ENCODE results near the gene PPM1M. TPM values are rescaled to one million over a fixed set of nuclear protein-coding genes. Genes with fewer than 3 reads are reported as not detected.

Gene PPM1M
- total RNA-seq, 2 donors from 2014 or later, result 6.9 to 15.3 TPM

DNA sequence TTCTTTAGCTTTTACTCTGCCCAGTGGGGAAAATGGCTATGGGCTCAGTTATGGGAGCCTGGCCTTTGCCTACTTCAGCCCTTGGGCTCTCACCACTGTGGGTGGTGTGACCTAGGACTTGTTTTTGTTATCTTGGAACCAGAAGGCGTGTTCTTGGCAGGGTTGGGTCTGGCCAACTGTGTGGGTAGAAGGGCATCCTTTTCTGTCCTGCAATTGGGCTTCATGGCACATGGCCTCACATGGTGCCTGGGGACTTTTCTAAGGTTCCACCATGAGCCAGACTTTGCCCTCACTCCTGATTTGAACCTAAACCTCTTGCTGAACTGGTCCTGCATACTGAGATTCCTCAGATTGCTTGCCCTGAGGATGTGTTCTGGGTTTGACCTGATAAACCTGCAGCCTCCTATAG lies 43.8 kb downstream of the PPM1M start:
- peak in 3 of 4 donors; percentile 45 to 52 (median 46) for DNase-seq
- peaks cover 59% of the 10 kb centered on the region for H3K4me1 ChIP-seq
- H3K27me3 ChIP-seq, result no peaks in the 10 kb centered on the region
- intact Hi-C loops (cut with DNase I), result no loop called here
- no peak overlapping the region for H3K4me3 ChIP-seq
- peaks cover 0 to 3% of the 10 kb centered on the region in 2 donors for H3K36me3 ChIP-seq (replicated peaks in 1 of 2; ENCODE audit: insufficient read depth in 1 of 2, low read depth in 2 of 2)
- no peaks in the 10 kb centered on the region for H3K9me3 ChIP-seq
- peak; percentile 1 for ATAC-seq
- WGBS, 2 donors, result 41% methylated on average over 1 of the region's 1 CpG; no CpG with 5 or more reads in 1 of the 2 donors
- TF ChIP-seq, protein P1, sequence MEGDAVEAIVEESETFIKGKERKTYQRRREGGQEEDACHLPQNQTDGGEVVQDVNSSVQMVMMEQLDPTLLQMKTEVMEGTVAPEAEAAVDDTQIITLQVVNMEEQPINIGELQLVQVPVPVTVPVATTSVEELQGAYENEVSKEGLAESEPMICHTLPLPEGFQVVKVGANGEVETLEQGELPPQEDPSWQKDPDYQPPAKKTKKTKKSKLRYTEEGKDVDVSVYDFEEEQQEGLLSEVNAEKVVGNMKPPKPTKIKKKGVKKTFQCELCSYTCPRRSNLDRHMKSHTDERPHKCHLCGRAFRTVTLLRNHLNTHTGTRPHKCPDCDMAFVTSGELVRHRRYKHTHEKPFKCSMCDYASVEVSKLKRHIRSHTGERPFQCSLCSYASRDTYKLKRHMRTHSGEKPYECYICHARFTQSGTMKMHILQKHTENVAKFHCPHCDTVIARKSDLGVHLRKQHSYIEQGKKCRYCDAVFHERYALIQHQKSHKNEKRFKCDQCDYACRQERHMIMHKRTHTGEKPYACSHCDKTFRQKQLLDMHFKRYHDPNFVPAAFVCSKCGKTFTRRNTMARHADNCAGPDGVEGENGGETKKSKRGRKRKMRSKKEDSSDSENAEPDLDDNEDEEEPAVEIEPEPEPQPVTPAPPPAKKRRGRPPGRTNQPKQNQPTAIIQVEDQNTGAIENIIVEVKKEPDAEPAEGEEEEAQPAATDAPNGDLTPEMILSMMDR (IDR thresholded peaks at IDR 0.05), result no peak
- no peak for TF ChIP-seq POLR2A (IDR thresholded peaks at IDR 0.05)
- H3K27ac ChIP-seq, result peak overlapping the region; percentile 58 to 100 (median 99)

- ATAC-seq, result peak; percentile 51
- DNase-seq, result peak; percentile 64 to 85 (median 84)
- Histone ChIP-seq H3K4me3 (peak overlapping the region in 1 of 2 donors; percentile 4), H3K27ac (peak overlapping the region; percentile 58 to 100 (median 99)), H3K27me3 (no peaks in the 10 kb centered on the region), H3K4me1 (peaks cover 59% of the 10 kb centered on the region), H3K9me3 (no peaks in the 10 kb centered on the region), H3K36me3 (replicated peaks in 1 of 2; ENCODE audit: insufficient read depth in 1 of 2, low read depth in 2 of 2) (peaks cover 0 to 3% of the 10 kb centered on the region in 2 donors)
- TF ChIP-seq POLR2A (IDR thresholded peaks at IDR 0.05), result peak; percentile 15 to 54 (median 29)
- TF ChIP-seq, protein P1 (IDR thresholded peaks at IDR 0.05), result peak in 4 of 7 experiments; percentile 6 to 20 (median 11)
- 7 to 22% methylated on average over 7 to 15 of the region's 15 CpGs for WGBS, 2 donors
- intact Hi-C loops (cut with DNase I), result loop anchor here (5.0 kb wide), 1 partner anchor 52 kb away; no protein-coding TSS in a partner anchor
Observed at GRCh38 chr3:52289747-52290595, 44.4 kb downstream of the PPM1M start.

GRCh38 chr3:52290596-52291507 lies 45.3 kb downstream of the PPM1M start:
- peak overlapping the region; percentile 42 to 100 (median 78) for H3K27ac ChIP-seq
- 44 to 61% methylated on average over 8 to 23 of the region's 23 CpGs for WGBS, 2 donors
- ATAC-seq (no peak), DNase-seq (no peak)
- intact Hi-C loops (cut with DNase I), result loop anchor here (5.0 kb wide), 1 partner anchor 51 kb away; no protein-coding TSS in a partner anchor
- peaks cover 0 to 3% of the 10 kb centered on the region in 2 donors for H3K36me3 ChIP-seq (replicated peaks in 1 of 2; ENCODE audit: insufficient read depth in 1 of 2, low read depth in 2 of 2)
- TF ChIP-seq, protein P1 (IDR thresholded peaks at IDR 0.05), result no peak
- TF ChIP-seq POLR2A (IDR thresholded peaks at IDR 0.05), result no peak
- no peaks in the 10 kb centered on the region for H3K9me3 ChIP-seq
- H3K27me3 ChIP-seq, result no peaks in the 10 kb centered on the region
- peak overlapping the region in 1 of 2 donors; percentile 4 for H3K4me3 ChIP-seq
- H3K4me1 ChIP-seq, result peaks cover 51% of the 10 kb centered on the region

DNA sequence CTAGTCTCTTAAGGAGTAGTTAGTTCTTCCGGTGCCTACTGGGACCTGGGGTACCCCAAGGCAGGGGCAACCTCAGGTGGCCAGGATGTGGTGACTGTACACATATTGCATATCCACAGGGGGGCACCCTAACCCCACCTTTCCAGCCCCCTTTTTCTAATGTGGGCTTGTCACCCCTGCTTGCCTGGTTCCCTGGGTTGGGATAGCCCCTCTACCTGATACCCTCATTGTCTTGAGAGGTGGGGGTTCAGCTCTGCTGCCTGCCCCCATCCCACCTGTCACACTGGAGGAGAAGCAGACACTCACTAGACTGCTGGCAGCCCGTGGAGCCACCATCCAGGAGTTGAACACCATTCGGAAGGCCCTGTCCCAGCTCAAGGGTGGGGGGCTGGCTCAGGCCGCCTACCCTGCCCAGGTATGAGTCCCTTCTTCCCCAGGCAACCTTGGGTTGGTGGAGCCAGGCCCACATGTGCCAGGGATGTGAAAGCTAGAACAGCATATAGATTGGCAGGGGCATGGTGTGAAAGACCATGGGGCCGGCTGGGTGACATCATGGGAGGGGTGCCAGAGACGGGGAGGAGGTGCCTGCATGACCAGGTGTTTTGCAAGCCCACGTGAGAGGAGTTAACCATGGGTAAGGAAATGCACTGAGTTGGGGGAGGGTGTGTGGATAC lies 46.1 kb downstream of the PPM1M start:
- H3K27ac ChIP-seq, result no peak overlapping the region
- H3K27me3 ChIP-seq, result no peaks in the 10 kb centered on the region
- ATAC-seq (no peak), DNase-seq (peak in 3 of 4 donors; percentile 29 to 35 (median 33))
- intact Hi-C loops (cut with DNase I), result loop anchor here (5.0 kb wide), 1 partner anchor 51 kb away; no protein-coding TSS in a partner anchor
- peaks cover 0 to 3% of the 10 kb centered on the region in 2 donors for H3K36me3 ChIP-seq (replicated peaks in 1 of 2; ENCODE audit: insufficient read depth in 1 of 2, low read depth in 2 of 2)
- H3K4me1 ChIP-seq, result peaks cover 45% of the 10 kb centered on the region
- TF ChIP-seq, protein P1 (IDR thresholded peaks at IDR 0.05), result peak in 6 of 7 experiments; percentile 35 to 55 (median 46)
- no peak for TF ChIP-seq POLR2A (IDR thresholded peaks at IDR 0.05)
- no peaks in the 10 kb centered on the region for H3K9me3 ChIP-seq
- 55 to 63% methylated on average over 7 of the region's 7 CpGs for WGBS, 2 donors
- no peak overlapping the region for H3K4me3 ChIP-seq

All from body of pancreas (tissue), 4 donors.